IPS-NIHi7 (cell line): ENCODE measurements around the gene DGKQ.
"Not testable (repeated sequence)": the region's sequence is repeated elsewhere in the genome, so short reads cannot be mapped to it uniquely, and the experiment has no call there.

ENCODE experiments used
- DNase-seq: peaks from one replicate; pipeline ENCODE4 v3.0.0; 2012; ENCODE audit warnings: mixed read lengths; ENCODE audit errors: extremely low spot score

DGKQ gene

GRCh38 chr4:950136-951020, 23.0 kb downstream of the DGKQ start:
- DNase-seq: no peak

GRCh38 chr4:949656-950055, 23.7 kb downstream of the DGKQ start:
- DNase-seq: no peak

- DNase-seq: no peak
Observed at GRCh38 chr4:948936-949300, 24.5 kb downstream of the DGKQ start.

- DNase-seq: no peak
Observed at GRCh38 chr4:948101-948935, 25.1 kb downstream of the DGKQ start.

GRCh38 chr4:947491-947971, 25.8 kb downstream of the DGKQ start:
- no peak for DNase-seq

- DNase-seq: no peak
Observed at GRCh38 chr4:946517-947471, 26.6 kb downstream of the DGKQ start.

- DNase-seq: no peak
Observed at GRCh38 chr4:946103-946450, 27.3 kb downstream of the DGKQ start.

GRCh38 chr4:945274-946102, 27.9 kb downstream of the DGKQ start:
- DNase-seq: peak; percentile 55

GRCh38 chr4:939508-939907, 33.9 kb downstream of the DGKQ start:
- DNase-seq: not testable (repeated sequence)

- DNase-seq: peak; percentile 62
Observed at GRCh38 chr4:932713-933070, 40.7 kb downstream of the DGKQ start.

GRCh38 chr4:931960-932712, 41.2 kb downstream of the DGKQ start, which contains the start of the genes GAK and TMEM175:
TSS of gene GAK (minus strand) at chr4:932316. CDS start at chr4:932187, 129 bp downstream.
TSS of gene TMEM175 (plus strand) at chr4:932460. CDS start at chr4:947740, 15,280 bp downstream.
- peak; percentile 100 for DNase-seq

- DNase-seq: no peak
Observed at GRCh38 chr4:931194-931959, 42.0 kb downstream of the DGKQ start.

- DNase-seq: no peak
Observed at GRCh38 chr4:930827-931193, 42.6 kb downstream of the DGKQ start.

- no peak for DNase-seq
Observed at GRCh38 chr4:930028-930551, 43.3 kb downstream of the DGKQ start.

- DNase-seq: no peak
Observed at GRCh38 chr4:929096-929765, 44.1 kb downstream of the DGKQ start.

GRCh38 chr4:927566-927965, 45.8 kb downstream of the DGKQ start:
- not testable (repeated sequence) for DNase-seq

GRCh38 chr4:926538-926937, 46.8 kb downstream of the DGKQ start:
- peak; percentile 82 for DNase-seq

GRCh38 chr4:925771-926500, 47.4 kb downstream of the DGKQ start:
- DNase-seq: no peak
